ENCODE data around the gene MUC22. TPM values are rescaled to one million over a fixed set of nuclear protein-coding genes. Genes with fewer than 3 reads are reported as not detected.

Gene MUC22
- total RNA-seq, 1 experiment from 2014 or later: not detected

DNA sequence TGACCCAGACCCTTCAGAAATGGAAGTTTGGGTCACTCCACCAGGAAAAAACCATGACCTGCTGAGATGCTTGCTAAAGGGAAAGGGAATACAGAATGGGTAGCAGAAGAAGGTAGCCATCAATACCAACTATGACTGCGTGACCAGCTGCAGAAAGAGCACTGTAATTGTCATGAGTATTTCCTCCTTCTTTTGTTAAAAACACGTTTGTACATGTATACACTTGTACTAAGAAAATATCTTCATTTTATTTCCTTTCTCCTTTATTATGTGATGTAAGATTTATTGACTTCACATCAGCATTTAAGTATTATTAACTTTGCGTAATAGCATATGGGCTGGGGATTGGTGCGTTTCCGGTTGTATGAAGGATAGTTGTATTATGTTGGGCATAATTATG, 39.3 kb upstream of the MUC22 start:
- DNase-seq: no peak
- Histone ChIP-seq H3K27me3 (ENCODE audit: low read length) (no peaks in the 10 kb centered on the region), H3K9me3 (ENCODE audit: low read length) (no peaks in the 10 kb centered on the region), H4K20me1 (ENCODE audit: insufficient read depth, low read depth, low read length) (no peaks in the 10 kb centered on the region), H3K4me1 (ENCODE audit: low read length) (no peaks in the 10 kb centered on the region), H3K79me2 (ENCODE audit: low read length) (no peaks in the 10 kb centered on the region), H3K36me3 (ENCODE audit: insufficient read depth, low read length) (no peaks in the 10 kb centered on the region), H3K27ac (ENCODE audit: low read length) (no peak overlapping the region), H3K4me2 (ENCODE audit: low read depth, low read length, poor library complexity, severe bottlenecking) (no peak overlapping the region), H3K9ac (ENCODE audit: low read length) (no peak overlapping the region), H2AFZ (ENCODE audit: low read length) (no peak overlapping the region), H3K4me3 (ENCODE audit: low read length) (no peak overlapping the region), H3K9me2 (replicated peaks; ENCODE audit: insufficient read depth, low read length) (no peaks in the 10 kb centered on the region)

DNA sequence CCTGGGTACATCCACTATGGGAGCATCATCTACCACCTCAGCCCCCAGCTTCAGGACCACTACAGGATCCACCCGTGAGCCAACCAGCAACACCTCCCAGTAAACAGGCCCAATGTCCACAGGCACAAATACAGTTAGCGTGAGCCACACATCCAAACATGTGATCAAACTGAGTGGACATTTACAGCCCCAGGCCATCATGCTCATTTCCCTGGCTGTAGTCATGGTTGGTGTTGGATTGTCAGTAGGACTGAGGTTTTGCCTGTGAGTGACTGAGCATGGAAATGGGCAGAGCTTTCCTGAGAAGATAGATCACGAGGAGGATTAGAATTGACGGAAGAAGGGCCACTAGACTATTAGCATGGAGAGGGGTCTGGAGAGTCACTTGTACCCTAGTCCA, 37.5 kb upstream of the MUC22 start:
- Histone ChIP-seq H3K9me2 (replicated peaks; ENCODE audit: insufficient read depth, low read length) (no peaks in the 10 kb centered on the region), H3K36me3 (ENCODE audit: insufficient read depth, low read length) (no peaks in the 10 kb centered on the region), H3K4me2 (ENCODE audit: low read depth, low read length, poor library complexity, severe bottlenecking) (no peak overlapping the region), H3K4me1 (ENCODE audit: low read length) (no peaks in the 10 kb centered on the region), H2AFZ (ENCODE audit: low read length) (no peak overlapping the region), H3K27ac (ENCODE audit: low read length) (no peak overlapping the region), H3K9ac (ENCODE audit: low read length) (no peak overlapping the region), H3K79me2 (ENCODE audit: low read length) (no peaks in the 10 kb centered on the region), H3K4me3 (ENCODE audit: low read length) (no peak overlapping the region), H3K27me3 (ENCODE audit: low read length) (no peaks in the 10 kb centered on the region), H4K20me1 (ENCODE audit: insufficient read depth, low read depth, low read length) (no peaks in the 10 kb centered on the region), H3K9me3 (ENCODE audit: low read length) (no peaks in the 10 kb centered on the region)
- DNase-seq: no peak

- H3K4me1 ChIP-seq (ENCODE audit: low read length): peaks cover 5% of the 10 kb centered on the region
- no peak overlapping the region for H3K27ac ChIP-seq (ENCODE audit: low read length)
- H3K4me3 ChIP-seq (ENCODE audit: low read length): no peak overlapping the region
- H3K79me2 ChIP-seq (ENCODE audit: low read length): no peaks in the 10 kb centered on the region
- no peak overlapping the region for H3K4me2 ChIP-seq (ENCODE audit: low read depth, low read length, poor library complexity, severe bottlenecking)
- no peak for DNase-seq
- no peak overlapping the region for H2AFZ ChIP-seq (ENCODE audit: low read length)
- H3K36me3 ChIP-seq (ENCODE audit: insufficient read depth, low read length): no peaks in the 10 kb centered on the region
- H3K9ac ChIP-seq (ENCODE audit: low read length): no peak overlapping the region
- H3K9me3 ChIP-seq (ENCODE audit: low read length): no peaks in the 10 kb centered on the region
- H4K20me1 ChIP-seq (ENCODE audit: insufficient read depth, low read depth, low read length): no peaks in the 10 kb centered on the region
- no peaks in the 10 kb centered on the region for H3K9me2 ChIP-seq (replicated peaks; ENCODE audit: insufficient read depth, low read length)
- H3K27me3 ChIP-seq (ENCODE audit: low read length): no peaks in the 10 kb centered on the region
These were observed 35.6 kb upstream of the MUC22 start for GRCh38 chr6:30974490-30975252.

DNA sequence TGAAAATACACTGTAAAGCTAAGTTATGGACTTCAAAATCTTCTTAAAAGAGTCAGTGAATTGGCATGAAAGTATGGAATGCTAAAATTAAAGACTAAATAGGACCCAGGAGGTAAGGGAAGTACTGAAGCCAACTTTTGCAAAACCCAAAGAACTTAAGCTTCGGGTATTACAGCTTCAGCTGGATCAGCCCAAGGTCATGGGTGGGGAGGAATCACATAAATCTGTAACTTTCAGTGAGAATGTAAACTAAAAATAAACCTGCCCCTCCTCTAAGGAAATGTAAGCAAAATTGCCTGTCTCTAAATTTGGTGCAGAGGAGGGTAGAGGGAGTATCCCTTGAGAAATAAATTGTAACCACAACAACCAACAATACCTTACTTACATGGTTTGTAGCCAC, 31.1 kb upstream of the MUC22 start:
- Histone ChIP-seq H3K79me2 (ENCODE audit: low read length) (no peaks in the 10 kb centered on the region), H2AFZ (ENCODE audit: low read length) (no peak overlapping the region), H3K4me1 (ENCODE audit: low read length) (peaks cover 5% of the 10 kb centered on the region), H3K9me3 (ENCODE audit: low read length) (no peaks in the 10 kb centered on the region), H3K4me2 (ENCODE audit: low read depth, low read length, poor library complexity, severe bottlenecking) (no peak overlapping the region), H3K9me2 (replicated peaks; ENCODE audit: insufficient read depth, low read length) (no peaks in the 10 kb centered on the region), H3K4me3 (ENCODE audit: low read length) (no peak overlapping the region), H4K20me1 (ENCODE audit: insufficient read depth, low read depth, low read length) (no peaks in the 10 kb centered on the region), H3K27me3 (ENCODE audit: low read length) (no peaks in the 10 kb centered on the region), H3K36me3 (ENCODE audit: insufficient read depth, low read length) (no peaks in the 10 kb centered on the region), H3K27ac (ENCODE audit: low read length) (no peak overlapping the region), H3K9ac (ENCODE audit: low read length) (no peak overlapping the region)
- no peak for DNase-seq

DNA sequence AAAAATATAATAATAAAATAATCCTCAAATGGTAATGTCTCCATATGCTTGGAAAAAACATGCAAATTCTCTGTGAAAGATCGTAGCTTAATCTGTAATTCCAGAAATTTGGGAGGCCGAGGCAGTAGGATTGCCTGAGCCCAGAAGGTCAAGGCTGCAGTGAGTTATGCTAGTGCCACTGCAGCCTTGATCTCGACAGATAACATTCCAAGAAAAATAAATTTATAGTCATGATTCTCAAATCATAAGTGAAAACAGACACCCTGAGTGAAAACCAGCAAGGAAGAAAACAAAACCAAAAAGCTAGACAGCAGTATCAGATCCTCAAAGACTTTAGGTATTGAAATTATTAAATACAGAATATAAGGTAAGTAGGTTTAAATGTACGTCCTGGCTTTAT, 30.6 kb upstream of the MUC22 start:
- Histone ChIP-seq H4K20me1 (ENCODE audit: insufficient read depth, low read depth, low read length) (no peaks in the 10 kb centered on the region), H3K9me2 (replicated peaks; ENCODE audit: insufficient read depth, low read length) (no peaks in the 10 kb centered on the region), H2AFZ (ENCODE audit: low read length) (no peak overlapping the region), H3K27me3 (ENCODE audit: low read length) (no peaks in the 10 kb centered on the region), H3K9ac (ENCODE audit: low read length) (no peak overlapping the region), H3K27ac (ENCODE audit: low read length) (no peak overlapping the region), H3K36me3 (ENCODE audit: insufficient read depth, low read length) (no peaks in the 10 kb centered on the region), H3K4me3 (ENCODE audit: low read length) (no peak overlapping the region), H3K4me2 (ENCODE audit: low read depth, low read length, poor library complexity, severe bottlenecking) (no peak overlapping the region), H3K4me1 (ENCODE audit: low read length) (peaks cover 5% of the 10 kb centered on the region), H3K9me3 (ENCODE audit: low read length) (no peaks in the 10 kb centered on the region), H3K79me2 (ENCODE audit: low read length) (no peaks in the 10 kb centered on the region)
- DNase-seq: no peak

DNA sequence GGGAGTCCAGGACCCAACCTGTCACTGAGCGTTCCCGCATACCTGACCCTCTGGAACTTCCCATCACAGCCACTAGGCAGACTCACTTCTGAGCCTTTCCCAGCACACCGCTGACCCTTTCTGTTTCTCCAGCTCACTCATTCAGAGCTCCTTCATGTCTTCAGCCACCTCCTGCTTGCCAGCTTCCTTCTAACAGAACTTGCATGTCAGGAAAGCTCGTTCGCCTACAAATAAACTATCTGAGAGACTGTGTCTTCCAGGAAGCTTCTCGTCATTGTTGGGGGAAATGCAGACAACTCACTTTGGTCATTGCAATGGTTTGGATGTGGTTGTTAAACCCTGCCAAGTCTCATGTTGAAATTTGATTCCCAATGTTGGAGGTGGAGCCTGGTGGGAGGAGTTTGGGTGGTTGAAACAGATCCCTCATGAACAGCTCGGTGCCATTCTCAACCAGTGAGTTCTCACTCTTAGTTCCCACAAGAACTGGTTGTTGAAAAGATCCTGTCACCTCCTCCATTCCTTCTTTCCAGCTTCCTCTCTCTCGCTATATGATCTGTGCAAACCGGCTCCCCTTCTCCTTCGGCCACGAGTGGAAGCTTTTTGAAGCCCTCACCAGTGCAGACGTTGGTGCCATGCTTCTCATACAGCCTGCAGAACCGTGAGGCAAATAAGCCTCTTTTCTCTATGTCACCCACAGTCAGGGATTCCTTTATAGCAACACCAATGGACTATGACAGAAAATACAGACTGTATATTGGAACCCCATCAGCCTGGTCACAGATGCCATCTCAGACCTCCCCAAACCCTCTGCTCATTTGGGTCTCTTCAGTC, 28.1 kb upstream of the MUC22 start:
- Histone ChIP-seq H3K36me3 (ENCODE audit: insufficient read depth, low read length) (no peaks in the 10 kb centered on the region), H4K20me1 (ENCODE audit: insufficient read depth, low read depth, low read length) (no peaks in the 10 kb centered on the region), H3K9me2 (replicated peaks; ENCODE audit: insufficient read depth, low read length) (no peaks in the 10 kb centered on the region), H3K79me2 (ENCODE audit: low read length) (no peaks in the 10 kb centered on the region), H3K4me3 (ENCODE audit: low read length) (no peak overlapping the region), H3K27me3 (ENCODE audit: low read length) (no peaks in the 10 kb centered on the region), H3K4me2 (ENCODE audit: low read depth, low read length, poor library complexity, severe bottlenecking) (no peak overlapping the region), H3K27ac (ENCODE audit: low read length) (no peak overlapping the region), H3K4me1 (ENCODE audit: low read length) (peaks cover 5% of the 10 kb centered on the region), H3K9ac (ENCODE audit: low read length) (no peak overlapping the region), H3K9me3 (ENCODE audit: low read length) (no peaks in the 10 kb centered on the region), H2AFZ (ENCODE audit: low read length) (no peak overlapping the region)
- peak; percentile 44 for DNase-seq

DNA sequence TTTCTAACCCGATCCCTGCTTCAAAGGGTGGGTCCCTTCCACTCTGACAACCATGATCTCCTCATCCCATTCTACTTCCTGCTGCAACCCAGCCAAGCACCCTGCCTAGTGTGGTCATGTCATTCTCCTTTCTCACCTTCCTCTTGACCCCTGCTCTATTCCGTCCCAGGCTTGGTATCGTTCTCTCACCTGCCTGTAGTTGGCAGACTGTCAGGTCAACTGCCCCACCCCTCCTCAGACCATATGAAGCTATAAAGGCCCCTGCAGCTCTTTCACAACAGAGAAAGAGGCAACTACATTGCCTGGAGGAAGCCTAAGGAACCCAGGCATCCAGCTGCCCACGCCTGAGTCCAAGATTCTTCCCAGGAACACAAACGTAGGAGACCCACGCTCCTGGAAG, 26.8 kb upstream of the MUC22 start, which contains the start of gene MUC21:
Gene MUC21 (plus strand): TSS at position 280 of the 400 bp plus-strand sequence. CDS start 241 bp downstream, outside the sequence.
- Histone ChIP-seq H3K9me2 (replicated peaks; ENCODE audit: insufficient read depth, low read length) (no peaks in the 10 kb centered on the region), H3K36me3 (ENCODE audit: insufficient read depth, low read length) (no peaks in the 10 kb centered on the region), H3K9me3 (ENCODE audit: low read length) (no peaks in the 10 kb centered on the region), H3K79me2 (ENCODE audit: low read length) (no peaks in the 10 kb centered on the region), H3K27ac (ENCODE audit: low read length) (no peak within 1 kb of the TSS), H2AFZ (ENCODE audit: low read length) (no peak within 1 kb of the TSS), H3K4me3 (ENCODE audit: low read length) (no peak within 1 kb of the TSS), H4K20me1 (ENCODE audit: insufficient read depth, low read depth, low read length) (no peaks in the 10 kb centered on the region), H3K4me2 (ENCODE audit: low read depth, low read length, poor library complexity, severe bottlenecking) (no peak within 1 kb of the TSS), H3K9ac (ENCODE audit: low read length) (no peak within 1 kb of the TSS), H3K4me1 (ENCODE audit: low read length) (peaks cover 5% of the 10 kb centered on the region), H3K27me3 (ENCODE audit: low read length) (no peaks in the 10 kb centered on the region)
- no peak for DNase-seq

- Histone ChIP-seq H2AFZ (ENCODE audit: low read length) (no peak overlapping the region), H4K20me1 (ENCODE audit: insufficient read depth, low read depth, low read length) (no peaks in the 10 kb centered on the region), H3K9ac (ENCODE audit: low read length) (no peak overlapping the region), H3K4me3 (ENCODE audit: low read length) (no peak overlapping the region), H3K4me2 (ENCODE audit: low read depth, low read length, poor library complexity, severe bottlenecking) (no peak overlapping the region), H3K9me2 (replicated peaks; ENCODE audit: insufficient read depth, low read length) (no peaks in the 10 kb centered on the region), H3K36me3 (ENCODE audit: insufficient read depth, low read length) (no peaks in the 10 kb centered on the region), H3K79me2 (ENCODE audit: low read length) (no peaks in the 10 kb centered on the region), H3K4me1 (ENCODE audit: low read length) (no peaks in the 10 kb centered on the region), H3K9me3 (ENCODE audit: low read length) (no peaks in the 10 kb centered on the region), H3K27ac (ENCODE audit: low read length) (no peak overlapping the region), H3K27me3 (ENCODE audit: low read length) (no peaks in the 10 kb centered on the region)
- DNase-seq: no peak
These were observed 24.8 kb upstream of the MUC22 start for GRCh38 chr6:30985490-30985889.

Measured in Karpas-422 (cell line).